LNCAP (cell line): ENCODE measurements around the gene UCK2.

ENCODE experiments used
- TF ChIP-seq, protein P1 (sequence below): fragments of 450-650 bp; IDR thresholded peaks from 2 replicates; pipeline ENCODE4 v1.5.1; 2017; ENCODE audit warnings: mild to moderate bottlenecking

The UCK2 gene

GRCh38 chr1:165840423-165840822 lies 13.0 kb downstream of the UCK2 start:
- TF ChIP-seq, protein P1, sequence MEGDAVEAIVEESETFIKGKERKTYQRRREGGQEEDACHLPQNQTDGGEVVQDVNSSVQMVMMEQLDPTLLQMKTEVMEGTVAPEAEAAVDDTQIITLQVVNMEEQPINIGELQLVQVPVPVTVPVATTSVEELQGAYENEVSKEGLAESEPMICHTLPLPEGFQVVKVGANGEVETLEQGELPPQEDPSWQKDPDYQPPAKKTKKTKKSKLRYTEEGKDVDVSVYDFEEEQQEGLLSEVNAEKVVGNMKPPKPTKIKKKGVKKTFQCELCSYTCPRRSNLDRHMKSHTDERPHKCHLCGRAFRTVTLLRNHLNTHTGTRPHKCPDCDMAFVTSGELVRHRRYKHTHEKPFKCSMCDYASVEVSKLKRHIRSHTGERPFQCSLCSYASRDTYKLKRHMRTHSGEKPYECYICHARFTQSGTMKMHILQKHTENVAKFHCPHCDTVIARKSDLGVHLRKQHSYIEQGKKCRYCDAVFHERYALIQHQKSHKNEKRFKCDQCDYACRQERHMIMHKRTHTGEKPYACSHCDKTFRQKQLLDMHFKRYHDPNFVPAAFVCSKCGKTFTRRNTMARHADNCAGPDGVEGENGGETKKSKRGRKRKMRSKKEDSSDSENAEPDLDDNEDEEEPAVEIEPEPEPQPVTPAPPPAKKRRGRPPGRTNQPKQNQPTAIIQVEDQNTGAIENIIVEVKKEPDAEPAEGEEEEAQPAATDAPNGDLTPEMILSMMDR, result no peak

DNA sequence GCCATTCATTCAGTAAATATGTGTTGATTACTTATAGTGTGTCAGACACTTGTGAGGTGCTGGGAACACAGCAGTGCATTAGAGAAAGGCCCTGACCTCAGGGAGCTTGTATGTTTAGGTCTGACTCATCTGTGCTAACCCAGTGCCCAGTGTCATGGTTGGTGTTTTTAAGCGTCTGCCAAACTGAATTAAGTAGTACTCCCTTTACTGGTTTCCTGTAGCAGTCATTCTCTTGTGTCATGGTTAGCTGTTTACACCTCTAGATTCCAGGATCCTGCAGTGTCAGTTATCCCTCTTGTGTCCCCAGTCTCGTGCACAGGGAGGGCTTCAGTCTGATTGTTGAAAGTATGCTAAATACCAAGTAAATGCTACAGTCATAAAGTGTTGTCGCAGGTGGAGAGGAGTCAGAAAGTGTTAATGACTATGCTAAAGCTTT lies 14.2 kb downstream of the UCK2 start:
- TF ChIP-seq, protein P1, result no peak

GRCh38 chr1:165842023-165842670 lies 14.7 kb downstream of the UCK2 start:
- TF ChIP-seq, protein P1, result no peak

GRCh38 chr1:165842671-165843129 lies 15.3 kb downstream of the UCK2 start:
- TF ChIP-seq, protein P1, result no peak

DNA sequence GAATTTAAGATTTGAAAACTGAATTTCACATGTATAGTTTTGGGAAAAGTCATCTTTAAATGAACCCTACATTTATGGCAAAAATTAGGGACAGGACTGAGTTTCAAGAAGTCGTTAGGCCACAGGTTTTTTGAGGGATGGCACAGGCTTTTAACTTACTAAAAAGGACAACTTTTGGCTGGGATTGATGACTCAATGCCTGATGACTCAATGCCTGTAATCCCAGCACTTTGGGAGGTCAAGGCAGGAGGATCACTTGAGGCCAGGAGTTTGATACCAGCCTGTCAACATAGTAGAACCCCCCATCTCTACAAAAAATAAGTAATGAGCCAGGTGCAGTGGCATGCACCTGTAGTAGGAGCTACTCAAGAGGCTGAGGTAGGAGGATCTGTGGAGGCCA lies 15.9 kb downstream of the UCK2 start:
- TF ChIP-seq, protein P1, result no peak

DNA sequence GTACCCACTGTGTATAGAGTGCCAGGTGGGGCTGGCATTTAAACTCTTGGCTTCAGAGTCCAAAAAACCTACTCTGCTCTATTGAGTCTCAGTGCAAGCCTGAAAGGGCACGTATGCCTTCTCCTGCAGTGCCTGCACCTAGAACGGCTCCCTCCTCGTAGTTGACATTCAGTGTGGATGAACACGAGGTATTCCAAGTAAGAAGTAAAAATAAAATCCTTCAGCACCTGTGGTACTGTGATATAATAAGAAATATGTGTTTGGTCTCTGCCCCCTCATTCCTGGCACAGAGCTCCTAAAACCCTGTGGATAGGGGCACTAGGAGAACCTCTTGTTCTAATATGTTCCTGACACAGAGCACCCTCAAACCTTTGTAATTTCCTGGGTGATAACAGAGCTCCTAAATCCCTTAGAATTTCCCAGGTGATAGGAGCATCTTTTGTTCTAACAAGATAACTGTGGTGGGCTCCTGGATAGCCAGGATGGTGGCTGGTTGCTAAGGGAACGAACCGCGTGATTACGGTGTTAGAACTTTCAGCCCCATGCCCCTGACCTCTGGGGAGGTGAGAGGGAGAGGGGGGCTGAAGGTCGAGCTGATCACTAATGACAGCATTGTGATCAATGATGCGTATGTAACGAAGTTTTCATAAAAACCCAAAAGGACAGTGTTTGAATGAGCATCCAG lies 16.8 kb downstream of the UCK2 start:
- TF ChIP-seq, protein P1, result no peak

DNA sequence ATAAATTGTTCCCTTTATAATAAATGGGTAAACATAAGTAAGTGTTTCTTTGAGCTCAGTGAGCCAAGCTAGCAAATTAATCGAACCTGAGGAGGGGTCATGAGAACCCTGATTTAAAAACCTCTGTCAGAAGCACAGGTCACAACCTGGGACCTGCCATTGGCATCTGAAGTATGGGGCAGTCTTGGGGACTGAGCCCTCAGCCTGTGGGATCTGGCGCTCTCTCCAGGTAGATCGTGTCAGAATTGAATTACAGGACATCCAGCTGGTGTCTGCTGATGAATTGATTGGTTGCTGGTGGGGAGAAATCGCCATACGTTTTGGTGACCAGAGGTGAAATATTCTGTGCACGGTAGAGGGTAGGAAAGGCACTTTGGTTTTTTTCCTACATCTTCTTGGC lies 17.5 kb downstream of the UCK2 start:
- TF ChIP-seq, protein P1, result no peak
